HPDE6-E6E7 (cell line): ENCODE measurements around the gene NLRP1.

Source experiments
- DNase-seq: peaks from one replicate; pipeline ENCODE4 v3.0.0; 2011; ENCODE audit warnings: missing footprints; ENCODE audit errors: extremely low spot score

NLRP1 gene

DNA sequence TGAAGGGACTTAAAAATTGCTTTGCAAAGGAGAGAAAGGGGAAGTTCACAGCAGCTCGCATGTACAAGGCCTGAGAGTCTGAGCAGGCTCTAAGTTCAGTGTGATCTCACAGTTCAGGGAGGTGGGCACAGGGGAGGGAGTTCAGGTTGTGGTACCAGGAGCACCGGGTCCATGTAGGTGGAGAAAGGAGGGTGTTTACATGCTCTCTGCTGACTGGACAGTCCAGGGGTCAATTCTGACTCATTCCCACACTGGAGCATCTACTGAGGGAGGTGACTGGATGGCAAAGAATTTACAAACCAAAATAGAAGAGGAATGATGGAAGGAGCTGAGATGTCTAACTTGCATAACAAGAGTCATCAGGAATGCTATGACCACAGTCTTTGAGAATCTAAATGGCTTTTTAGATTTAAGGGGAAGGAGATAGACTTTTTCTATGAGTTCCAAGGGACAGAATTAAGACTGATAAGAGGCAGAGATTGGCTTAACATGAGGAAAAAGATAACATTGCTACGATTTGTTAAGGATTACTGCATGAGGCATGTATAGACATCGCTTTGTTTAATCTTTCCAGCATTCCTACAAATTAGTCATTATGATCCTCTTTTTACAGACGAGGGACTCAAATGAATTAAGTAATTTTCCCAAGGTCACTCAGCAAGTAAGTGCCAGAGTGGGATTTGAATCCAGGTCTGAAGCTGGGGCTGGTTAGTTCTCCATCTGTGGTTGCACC is 68.1 kb downstream of the NLRP1 start:
- peak; percentile 72 for DNase-seq

GRCh38 chr17:5514976-5515375 is 69.3 kb downstream of the NLRP1 start:
- DNase-seq = no peak

DNA sequence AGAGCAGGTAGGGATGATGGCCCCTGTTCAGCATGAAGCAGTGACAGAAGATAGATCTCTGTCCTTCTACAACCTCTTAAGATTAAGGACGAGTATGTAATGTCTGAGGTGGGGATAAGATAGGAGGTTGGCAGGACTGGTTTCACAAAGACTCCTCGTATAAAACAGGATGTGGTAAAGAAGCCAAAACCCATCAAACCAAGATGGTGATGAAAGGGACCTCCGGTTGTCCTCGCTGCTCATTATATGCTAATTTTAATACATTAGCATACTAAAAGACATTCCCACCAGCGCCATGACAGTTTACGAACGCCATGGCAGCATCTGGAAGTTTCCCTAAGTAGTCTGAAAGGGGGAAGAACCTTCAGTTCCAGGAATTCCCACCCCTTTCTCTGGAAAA is 70.7 kb downstream of the NLRP1 start:
- no peak for DNase-seq

DNA sequence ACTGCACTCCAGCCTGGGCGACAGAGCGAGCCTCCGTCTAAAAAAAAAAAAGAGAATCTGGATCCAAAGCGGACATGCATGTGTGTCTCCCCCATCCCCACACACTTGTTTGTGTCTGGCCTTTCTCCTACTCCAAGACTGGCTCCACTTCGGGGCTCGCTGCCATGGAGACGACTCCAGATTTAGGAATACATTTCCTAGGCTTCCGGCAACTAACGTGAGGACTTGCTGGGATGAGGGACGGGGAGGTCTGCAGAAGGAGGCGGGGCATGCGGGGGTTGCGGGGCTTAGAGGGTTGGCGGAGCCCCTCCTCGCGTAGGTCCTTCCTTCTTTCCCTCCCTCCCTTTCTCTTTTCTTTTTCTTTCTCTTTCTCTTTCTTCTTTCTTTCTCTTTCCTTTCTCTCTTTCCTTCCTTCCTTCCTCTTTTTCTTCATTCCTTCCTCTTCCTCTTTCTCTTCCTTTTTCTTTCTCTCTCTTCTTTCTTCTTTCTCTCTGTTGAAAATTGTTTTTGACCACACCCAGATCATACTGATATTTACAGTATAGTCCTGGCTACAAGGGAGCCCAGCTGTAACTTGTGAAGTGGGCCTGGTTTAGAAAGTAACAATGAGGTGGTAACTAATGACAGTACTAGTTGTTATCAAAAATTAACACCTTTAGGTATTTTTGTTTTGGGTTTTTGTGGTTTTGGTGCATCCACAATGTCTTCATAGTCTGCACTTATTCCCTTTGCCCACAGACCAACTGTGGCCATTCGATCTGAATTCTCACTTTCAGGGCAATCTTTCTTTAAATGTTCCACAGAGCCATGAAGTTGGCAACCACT is 72.7 kb downstream of the NLRP1 start:
- no peak for DNase-seq

GRCh38 chr17:5510771-5511170 is 73.5 kb downstream of the NLRP1 start:
- no peak for DNase-seq

DNA sequence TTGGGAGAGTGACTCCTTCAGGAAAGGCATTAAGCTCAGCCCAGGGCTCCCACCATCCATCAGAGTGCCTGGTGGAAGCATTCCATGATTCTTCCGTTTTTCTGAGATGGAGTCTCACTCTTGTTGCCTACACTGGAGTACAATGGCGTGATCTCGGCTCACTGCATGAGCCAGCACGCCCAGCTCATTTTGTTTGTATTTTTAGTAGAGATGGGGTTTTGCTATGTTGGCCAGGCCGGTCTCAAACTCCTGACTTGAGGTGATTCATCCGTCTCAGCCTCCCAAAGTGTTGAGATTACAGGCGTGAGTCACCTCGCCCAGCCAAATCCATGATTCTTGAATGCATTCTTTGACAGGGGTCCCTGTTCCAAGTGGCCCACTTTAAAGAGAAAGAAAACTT is 74.8 kb downstream of the NLRP1 start:
- DNase-seq = no peak

DNA sequence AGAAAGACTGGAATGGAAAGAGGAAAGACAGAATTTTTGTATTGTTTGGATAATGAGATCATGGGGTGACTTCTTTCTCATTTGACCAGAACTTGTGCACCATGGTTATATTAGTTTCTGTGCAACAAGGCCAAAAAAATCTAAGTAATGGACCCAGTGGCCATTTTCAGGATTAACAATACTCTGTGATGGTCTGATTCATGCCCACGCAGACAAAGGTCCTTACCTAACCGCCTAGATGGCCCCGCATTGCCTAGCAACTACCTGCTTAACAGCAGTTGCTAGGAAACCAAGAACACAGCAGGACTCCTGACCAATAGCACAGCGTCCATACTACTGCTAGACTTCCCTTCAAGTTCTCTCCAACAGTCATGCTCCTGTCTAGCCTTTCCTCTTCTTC is 75.5 kb downstream of the NLRP1 start:
- DNase-seq = no peak

DNA sequence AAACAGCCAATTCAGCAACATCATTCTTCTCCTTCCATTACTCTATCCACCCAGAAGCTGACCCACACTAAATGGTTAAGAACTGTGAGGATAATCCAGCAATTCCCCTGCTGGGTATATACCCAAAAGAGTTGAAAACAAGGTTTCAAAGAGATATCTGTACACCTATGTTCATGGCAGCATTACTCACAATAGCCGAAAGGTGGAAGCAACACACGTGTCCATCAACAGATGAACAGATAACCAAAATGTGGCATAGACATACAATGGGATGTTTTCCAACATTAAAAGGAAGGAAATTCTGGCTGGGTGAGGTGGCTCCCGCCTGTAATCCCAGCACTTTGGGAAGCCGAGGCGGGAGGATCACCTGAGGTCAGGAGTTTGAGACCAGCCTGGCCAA is 78.0 kb downstream of the NLRP1 start:
- no peak for DNase-seq

DNA sequence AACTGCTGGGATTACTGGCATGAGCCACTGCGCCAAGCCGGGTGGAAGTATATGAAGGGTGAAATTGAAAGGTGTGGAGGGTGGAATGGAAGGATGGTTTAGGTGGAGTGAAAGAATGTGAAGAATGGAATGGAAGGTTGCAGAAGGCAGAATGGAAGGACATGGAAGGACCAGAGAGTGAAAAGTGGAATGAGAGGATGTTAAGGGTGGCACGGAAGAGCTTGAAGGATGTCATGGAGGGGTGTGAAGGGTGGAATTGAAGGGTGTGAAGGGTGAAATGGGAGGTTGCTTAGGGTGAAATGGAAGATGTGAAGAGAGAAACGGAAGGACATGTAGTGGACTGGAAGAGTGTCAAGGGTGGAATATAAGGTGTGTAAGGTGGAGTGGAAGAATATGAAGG is 81.8 kb downstream of the NLRP1 start:
- DNase-seq = no peak

- no peak for DNase-seq
These were observed 82.6 kb downstream of the NLRP1 start for GRCh38 chr17:5501685-5502084.

- DNase-seq = no peak
These were observed 83.5 kb downstream of the NLRP1 start for GRCh38 chr17:5500589-5501391.

- no peak for DNase-seq
These were observed 84.1 kb downstream of the NLRP1 start for GRCh38 chr17:5500247-5500588.

GRCh38 chr17:5499476-5500231 is 84.7 kb downstream of the NLRP1 start:
- no peak for DNase-seq

GRCh38 chr17:5492970-5493369 is 91.3 kb downstream of the NLRP1 start:
- DNase-seq = no peak

DNA sequence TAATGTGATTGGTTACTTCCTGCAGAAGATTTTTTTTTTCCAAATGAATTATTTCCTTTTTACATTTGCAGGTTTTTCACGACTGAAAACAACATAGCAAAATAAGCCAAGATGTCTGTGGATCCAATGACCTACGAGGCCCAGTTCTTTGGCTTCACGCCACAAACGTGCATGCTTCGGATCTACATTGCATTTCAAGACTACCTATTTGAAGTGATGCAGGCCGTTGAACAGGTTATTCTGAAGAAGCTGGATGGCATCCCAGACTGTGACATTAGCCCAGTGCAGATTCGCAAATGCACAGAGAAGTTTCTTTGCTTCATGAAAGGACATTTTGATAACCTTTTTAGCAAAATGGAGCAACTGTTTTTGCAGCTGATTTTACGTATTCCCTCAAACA is 95.6 kb downstream of the NLRP1 start:
- no peak for DNase-seq

GRCh38 chr17:5486206-5487124 is 97.8 kb downstream of the NLRP1 start, which contains the start of gene MIS12:
MIS12 (plus strand) TSS chr17:5486566; CDS start chr17:5488863, 2,297 bp downstream.
- DNase-seq = peak; percentile 98

DNA sequence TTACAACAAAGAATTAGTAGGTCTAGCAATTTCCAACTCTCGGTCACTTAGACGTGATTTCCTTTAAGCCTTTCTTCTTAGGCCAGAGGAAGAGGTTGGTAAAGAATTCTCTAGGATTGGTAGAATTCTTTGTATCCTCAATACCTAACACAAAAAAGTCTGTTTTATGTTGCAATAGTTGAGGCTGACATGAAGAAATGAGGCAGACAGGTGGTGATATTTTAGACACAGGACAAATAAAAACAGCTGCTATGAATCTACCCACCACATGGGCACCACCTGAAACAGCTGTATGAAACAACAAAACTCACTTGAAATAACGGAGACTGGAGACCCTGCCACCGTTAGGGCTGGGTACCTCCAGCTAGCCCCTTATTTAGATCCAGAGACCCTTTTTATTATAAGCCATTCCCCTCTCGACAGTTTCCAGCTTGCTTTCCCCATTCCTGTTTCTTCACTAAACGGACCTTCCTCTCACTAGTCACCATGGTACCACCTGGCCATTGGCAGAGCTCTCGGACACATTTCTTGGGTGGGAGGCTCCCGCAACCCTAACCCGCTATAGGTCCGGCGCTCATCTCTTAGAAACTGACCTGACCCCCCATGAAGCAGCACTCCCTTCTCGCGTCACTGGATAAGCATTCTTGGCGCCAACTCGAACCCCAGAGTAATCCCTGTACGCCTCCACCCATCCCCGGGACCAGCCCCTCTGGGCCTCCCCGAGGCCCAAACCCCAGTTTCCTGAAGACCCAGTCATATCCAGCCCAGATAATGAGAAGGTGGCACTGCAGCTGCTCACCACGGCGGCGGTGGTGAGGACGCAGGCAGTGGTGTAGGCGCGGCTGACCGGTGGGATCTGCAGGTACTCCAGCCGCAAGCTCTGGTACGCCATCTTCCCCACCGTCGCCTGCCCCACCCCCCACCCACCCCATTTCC is 98.8 kb downstream of the NLRP1 start, which contains the start of gene DERL2:
TSS of gene DERL2 (minus strand) at position 909 of the 936 bp plus-strand sequence. CDS start at position 892, 17 bp downstream.
- DNase-seq = peak; percentile 20

DNA sequence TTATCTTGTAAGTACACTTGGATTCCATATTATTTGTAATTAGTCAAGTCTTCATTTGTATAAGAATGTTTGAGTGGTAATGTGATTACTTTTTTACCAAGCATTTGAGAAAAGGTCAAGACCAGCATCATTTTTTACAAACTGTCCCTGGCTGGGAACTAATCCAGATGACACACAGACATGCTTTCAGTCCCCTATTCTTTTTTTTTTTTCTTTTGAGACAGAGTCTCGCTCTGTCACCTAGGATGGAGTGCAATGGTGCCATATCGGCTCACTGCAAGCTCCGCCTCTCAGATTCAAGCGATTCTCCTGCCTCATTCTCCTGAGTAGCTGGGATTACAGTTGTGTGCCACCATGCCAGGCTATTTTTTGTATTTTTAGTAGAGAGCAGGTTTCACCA is 102.9 kb downstream of the NLRP1 start:
- DNase-seq = no peak

DNA sequence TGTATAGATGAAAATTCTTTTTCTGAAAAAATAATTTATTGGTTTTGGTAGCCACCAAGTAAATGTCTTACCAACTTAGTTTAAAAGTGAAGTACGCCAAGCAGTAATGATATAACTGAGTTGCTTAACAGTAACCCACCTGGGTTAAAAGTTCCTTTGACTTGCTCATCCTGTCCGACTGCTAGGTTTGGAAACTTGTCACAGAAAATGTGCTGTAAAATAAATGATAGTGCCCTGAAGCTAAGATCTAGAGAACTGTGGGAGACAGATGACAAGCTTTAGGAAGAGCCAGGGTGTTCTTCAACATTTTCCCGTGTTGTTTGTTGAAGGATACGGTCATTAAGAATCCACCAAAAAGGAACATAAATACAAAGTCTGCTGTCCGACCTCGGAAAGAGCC is 103.3 kb downstream of the NLRP1 start:
- DNase-seq = no peak
